Type B pancreatic cell (in vitro differentiated cells): ENCODE data around the gene SAMD8. TPM values are rescaled to one million over a fixed set of nuclear protein-coding genes. Genes with fewer than 3 reads are reported as not detected.

Experiments used
- DNase-seq: peaks from one replicate; pipeline ENCODE4 v3.0.0; 2021; ENCODE audit warnings: mixed read lengths; ENCODE audit not compliant: unreplicated experiment; ENCODE audit errors: extremely low spot score
- H3K27ac Mint-ChIP-seq: 2 replicates; pipeline ENCODE4 v1.8.0; 2021; ENCODE audit warnings: mild to moderate bottlenecking, mixed read lengths
- H3K27me3 Mint-ChIP-seq: 2 replicates; pipeline ENCODE4 v1.8.0; 2021; ENCODE audit warnings: mixed read lengths
- H3K36me3 Mint-ChIP-seq: 2 replicates; pipeline ENCODE4 v1.8.0; 2021; ENCODE audit warnings: mixed read lengths
- H3K4me1 Mint-ChIP-seq: one replicate; pipeline ENCODE4 v1.8.0; 2021; ENCODE audit warnings: mixed read lengths; ENCODE audit not compliant: unreplicated experiment
- H3K4me3 Mint-ChIP-seq: 2 replicates; pipeline ENCODE4 v1.8.0; 2021; ENCODE audit warnings: mild to moderate bottlenecking, mixed read lengths
- H3K9me3 Mint-ChIP-seq: 2 replicates; pipeline ENCODE4 v1.8.0; 2021; ENCODE audit warnings: mixed read lengths
- CTCF ChIP-seq: fragments of 200-600 bp; sonication (generic); conservative IDR thresholded peaks from 2 replicates; pipeline ENCODE4 v1.5.0; 2021; ENCODE audit warnings: antibody characterized with exemption, mild to moderate bottlenecking
- total RNA-seq: library from RNA; stranded (reverse); gene quantifications from 2 replicates; pipeline ENCODE4 v1.2.1, GENCODE V29; 2021; ENCODE audit warnings: low replicate concordance

The SAMD8 gene
- total RNA-seq, 1 donor from 2014 or later, result 17.3 TPM

GRCh38 chr10:75170215-75170614, 58.8 kb downstream of the SAMD8 start:
- no peak for TF ChIP-seq CTCF
- H3K27me3 Mint-ChIP-seq, result no peaks in the 10 kb centered on the region
- no peak overlapping the region for H3K27ac Mint-ChIP-seq
- H3K4me3 Mint-ChIP-seq, result no peak overlapping the region
- no peaks in the 10 kb centered on the region for H3K4me1 Mint-ChIP-seq
- peaks cover 12% of the 10 kb centered on the region for H3K36me3 Mint-ChIP-seq
- no peak for DNase-seq
- no peaks in the 10 kb centered on the region for H3K9me3 Mint-ChIP-seq

GRCh38 chr10:75175046-75175445, 63.6 kb downstream of the SAMD8 start:
- H3K4me1 Mint-ChIP-seq, result no peaks in the 10 kb centered on the region
- no peak overlapping the region for H3K4me3 Mint-ChIP-seq
- no peak overlapping the region for H3K27ac Mint-ChIP-seq
- no peaks in the 10 kb centered on the region for H3K9me3 Mint-ChIP-seq
- peaks cover 19% of the 10 kb centered on the region for H3K36me3 Mint-ChIP-seq
- no peak for DNase-seq
- TF ChIP-seq CTCF, result no peak
- H3K27me3 Mint-ChIP-seq, result no peaks in the 10 kb centered on the region

- Mint-ChIP-seq H3K27me3 (no peaks in the 10 kb centered on the region), H3K4me3 (no peak overlapping the region), H3K36me3 (peaks cover 19% of the 10 kb centered on the region), H3K27ac (no peak overlapping the region), H3K4me1 (no peaks in the 10 kb centered on the region), H3K9me3 (no peaks in the 10 kb centered on the region)
- no peak for DNase-seq
- no peak for TF ChIP-seq CTCF
Observed at GRCh38 chr10:75176046-75176445, 64.6 kb downstream of the SAMD8 start.

- H3K36me3 Mint-ChIP-seq, result peaks cover 19% of the 10 kb centered on the region
- DNase-seq, result no peak
- H3K9me3 Mint-ChIP-seq, result no peaks in the 10 kb centered on the region
- no peak overlapping the region for H3K4me3 Mint-ChIP-seq
- no peaks in the 10 kb centered on the region for H3K27me3 Mint-ChIP-seq
- TF ChIP-seq CTCF, result no peak
- no peaks in the 10 kb centered on the region for H3K4me1 Mint-ChIP-seq
- no peak overlapping the region for H3K27ac Mint-ChIP-seq
Observed at GRCh38 chr10:75176736-75177135, 65.3 kb downstream of the SAMD8 start.

GRCh38 chr10:75179657-75180177, 68.3 kb downstream of the SAMD8 start:
- DNase-seq, result no peak
- Mint-ChIP-seq H3K27ac (no peak overlapping the region), H3K4me3 (no peak overlapping the region), H3K4me1 (no peaks in the 10 kb centered on the region), H3K9me3 (no peaks in the 10 kb centered on the region), H3K27me3 (no peaks in the 10 kb centered on the region), H3K36me3 (peaks cover 21% of the 10 kb centered on the region)
- no peak for TF ChIP-seq CTCF

- Mint-ChIP-seq H3K4me1 (no peaks in the 10 kb centered on the region), H3K27ac (no peak overlapping the region), H3K27me3 (no peaks in the 10 kb centered on the region), H3K9me3 (no peaks in the 10 kb centered on the region), H3K36me3 (peaks cover 17% of the 10 kb centered on the region), H3K4me3 (no peak overlapping the region)
- DNase-seq, result no peak
- TF ChIP-seq CTCF, result no peak
Observed at GRCh38 chr10:75180592-75180991, 69.1 kb downstream of the SAMD8 start.
